GM12878 (cell line): ENCODE data around the gene ANO2. TPM values are rescaled to one million over a fixed set of nuclear protein-coding genes. Genes with fewer than 3 reads are reported as not detected.

Source experiments
- ATAC-seq: fragments of 200-7000 bp; cut with Tn5 transposase; 3 replicates; pipeline ENCODE4 v1.9.1; 2020; ENCODE audit warnings: mild to moderate bottlenecking, moderate library complexity
- BruUV-seq: library from RNA; stranded (reverse); fragments of 400-500 nt; replicated peaks from 2 replicates; lab custom pipeline; 2021; lab: Mats Ljungman, UMichigan
- CTCF ChIA-PET: fragments of 300-600 bp; sonication (Branson Sonifier 250); formaldehyde crosslinking; extraction: SDS; loops from one replicate; lab custom pipeline; 2021; ENCODE audit warnings: inconsistent platforms; lab: Yijun Ruan, JAX
- POLR2A ChIA-PET: fragments of 350-600 bp; formaldehyde crosslinking; extraction: SDS; loops from one replicate; lab custom pipeline; 2021; ENCODE audit warnings: inconsistent platforms; lab: Charles Lee
- RAD21 ChIA-PET: fragments of 300-600 bp; sonication (Branson Sonifier 250); formaldehyde crosslinking; loops from one replicate; lab custom pipeline; 2023; ENCODE audit warnings: antibody characterized with exemption; ENCODE audit not compliant: unreplicated experiment; lab: Charles Lee
- SMC1A ChIA-PET: fragments of 300-600 bp; sonication (Branson Sonifier 250); formaldehyde crosslinking; loops from one replicate; lab custom pipeline; 2023; ENCODE audit not compliant: unreplicated experiment, uncharacterized antibody; lab: Charles Lee
- DNase-seq: peaks from one replicate; pipeline ENCODE4 v3.0.0-alpha.2; 2011; ENCODE audit warnings: low read depth, low spot score
- FAIRE-seq: peaks from 3 replicates; lab custom pipeline; 2011; peaks lifted over from hg19 to GRCh38; lab: Jason Lieb, UNC
- H2AFZ ChIP-seq: 2 replicates; pipeline ENCODE4 v1.6.0; 2011; ENCODE audit warnings: low read depth, low read length, control low read depth; ENCODE audit not compliant: control insufficient read depth
- H3K27ac ChIP-seq: 2 replicates; pipeline ENCODE4 v1.5.1; 2011; ENCODE audit warnings: control low read depth; ENCODE audit not compliant: control insufficient read depth, insufficient read depth
- H3K27me3 ChIP-seq, 2 experiments: replicated peaks in 1 of 2; 2 replicates each; pipeline versions ENCODE4 v1.6.0 to v1.6.1; 2011; ENCODE audit warnings: low read length in 1 of 2; ENCODE audit not compliant: control insufficient read depth in 2 of 2, insufficient read depth in 2 of 2
- H3K36me3 ChIP-seq, 2 experiments: 2 replicates each; pipeline ENCODE4 v1.5.1; 2011; ENCODE audit warnings: low read length in 1 of 2; ENCODE audit not compliant: control insufficient read depth in 2 of 2, insufficient read depth in 2 of 2
- H3K4me1 ChIP-seq: 2 replicates; pipeline ENCODE4 v1.6.1; 2011; ENCODE audit warnings: mild to moderate bottlenecking, low read length, moderate library complexity, mixed read lengths; ENCODE audit not compliant: control insufficient read depth, insufficient read depth
- H3K4me2 ChIP-seq: 2 replicates; pipeline ENCODE4 v1.6.0; 2011; ENCODE audit warnings: control low read depth; ENCODE audit not compliant: control insufficient read depth, insufficient read depth
- H3K4me3 ChIP-seq: fragments of 200-600 bp; sonication (generic); 2 replicates; pipeline ENCODE4 v1.5.1; 2016
- H3K79me2 ChIP-seq: 2 replicates; pipeline ENCODE4 v1.6.0; 2011; ENCODE audit warnings: low read length; ENCODE audit not compliant: control insufficient read depth, insufficient read depth
- H3K9ac ChIP-seq: 2 replicates; pipeline ENCODE4 v1.8.0; 2011; ENCODE audit warnings: low read length, control low read depth, mixed read lengths; ENCODE audit not compliant: control insufficient read depth, insufficient read depth
- H3K9me3 ChIP-seq: replicated peaks from 3 replicates; pipeline ENCODE4 v1.5.1; 2011; ENCODE audit warnings: mild to moderate bottlenecking, low read length; ENCODE audit not compliant: control insufficient read depth, insufficient read depth
- H4K20me1 ChIP-seq: 2 replicates; pipeline ENCODE4 v1.6.0; 2011; ENCODE audit not compliant: control insufficient read depth, insufficient read depth
- CHD4 ChIP-seq: fragments of 200-600 bp; sonication (generic); IDR thresholded peaks from 2 replicates; pipeline ENCODE4 v1.6.1; 2016; ENCODE audit warnings: mild to moderate bottlenecking
- CREM ChIP-seq: IDR thresholded peaks from 2 replicates; pipeline ENCODE4 v1.6.1; 2014; ENCODE audit warnings: antibody characterized with exemption, low read depth
- MYB ChIP-seq: fragments of 150-350 bp; IDR thresholded peaks from 2 replicates; pipeline ENCODE4 v1.6.1; 2014; ENCODE audit warnings: mild to moderate bottlenecking, low read depth, low read length, borderline replicate concordance
- MYC ChIP-seq: IDR thresholded peaks from 2 replicates; pipeline ENCODE4 v1.6.1; 2011; ENCODE audit warnings: mild to moderate bottlenecking, low read length, moderate library complexity, inconsistent platforms; ENCODE audit not compliant: insufficient read depth, insufficient replicate concordance, insufficient read length, severe bottlenecking
- NR2C1 ChIP-seq: fragments of 450-650 bp; IDR thresholded peaks from 2 replicates; pipeline ENCODE4 v1.6.1; 2017; ENCODE audit warnings: antibody characterized with exemption, mild to moderate bottlenecking, moderate library complexity
- NR2C2 ChIP-seq: IDR thresholded peaks from 2 replicates; pipeline ENCODE4 v1.6.1; 2011; ENCODE audit warnings: borderline replicate concordance, low read depth; ENCODE audit not compliant: control insufficient read depth, insufficient read length
- RCOR1 ChIP-seq: conservative IDR thresholded peaks from 2 replicates; pipeline ENCODE4 v1.6.1; 2012; ENCODE audit warnings: low read depth, low read length, improper control_type of control experiment
- SRF ChIP-seq, 2 experiments: IDR thresholded peaks; 2 replicates each; pipeline ENCODE4 v1.6.1; 2011; ENCODE audit warnings: low read depth in 2 of 2, low read length in 2 of 2, mild to moderate bottlenecking in 1 of 2, moderate library complexity in 1 of 2
- ZNF217 ChIP-seq: fragments of 450-650 bp; IDR thresholded peaks from 2 replicates; pipeline ENCODE4 v1.6.1; 2017; ENCODE audit warnings: antibody characterized with exemption, mild to moderate bottlenecking
- WGBS: methylation state at CpG from one replicate; pipeline ENCODE4 v1.1.6; 2016; ENCODE audit warnings: low lambda C conversion rate; ENCODE audit not compliant: insufficient replicate concordance, insufficient coverage; ENCODE audit errors: missing lambda C conversion rate; 5-methylcytosine and 5-hydroxymethylcytosine counted together
- in situ Hi-C: fragments of 300-500 bp; cut with MboI; formaldehyde crosslinking; loops from 9 replicates; pipeline ENCODE4 v1.14.3; 2018; ENCODE audit warnings: mixed read lengths
- intact Hi-C: fragments of 100-400 bp; cut with micrococcal nuclease; formaldehyde crosslinking; loops from one replicate; pipeline ENCODE4 v1.14.2; 2022; ENCODE audit not compliant: unreplicated experiment
- polyA plus RNA-seq, 11 experiments: library from polyadenylated mRNA; depleted of rRNA in 4 of 11; unstranded in 6 of 11; stranded (reverse) in 5 of 11; fragments of >200 nt; fragmentation: Nextera tagmentation in 4 of 11; fragmentation: Illumina TruSeq in 1 of 11; extraction: Ambion mirVana in 4 of 11; extraction: Trizol in 1 of 11; gene quantifications; 1 replicate in 1 of 11; 2 replicates in 10 of 11; pipeline versions ENCODE4 v1.2.1 to v1.2.3, GENCODE V29; 2011 to 2016; ENCODE audit warnings: inconsistent platforms in 2 of 11, missing spikeins in 2 of 11, low read depth in 1 of 11
- total RNA-seq, 4 experiments: library from RNA; depleted of rRNA in 3 of 4; stranded (reverse); fragments of >200 nt in 3 of 4; fragmentation: Illumina TruSeq in 1 of 4; extraction: Trizol in 1 of 4; gene quantifications; 2 replicates each; pipeline versions ENCODE4 v1.2.1 to v1.2.3, GENCODE V29; 2013 to 2021
- TF ChIP-seq, protein P1 (sequence below): IDR thresholded peaks from 2 replicates; pipeline ENCODE4 v1.6.1; 2012; ENCODE audit warnings: low read length, inconsistent platforms
- TF ChIP-seq, protein P2 (sequence below): fragments of 450-650 bp; IDR thresholded peaks from 2 replicates; pipeline ENCODE4 v1.6.1; 2017; ENCODE audit warnings: mild to moderate bottlenecking
- TF ChIP-seq, protein P3 (sequence below): IDR thresholded peaks from 2 replicates; pipeline ENCODE4 v1.6.1; 2012; ENCODE audit warnings: improper control_type of control experiment, low read depth, low read length; ENCODE audit not compliant: insufficient replicate concordance
- TF ChIP-seq, protein P4 (sequence below): fragments of 450-650 bp; formaldehyde crosslinking; IDR thresholded peaks from 2 replicates; pipeline ENCODE4 v1.4.0; 2022; ENCODE audit warnings: mild to moderate bottlenecking, moderate library complexity

Gene ANO2
- total and polyA plus RNA-seq, 10 of the 15 experiments (the other 5 are each of a cell fraction or from before 2014, with no cell fraction given), result not detected

DNA sequence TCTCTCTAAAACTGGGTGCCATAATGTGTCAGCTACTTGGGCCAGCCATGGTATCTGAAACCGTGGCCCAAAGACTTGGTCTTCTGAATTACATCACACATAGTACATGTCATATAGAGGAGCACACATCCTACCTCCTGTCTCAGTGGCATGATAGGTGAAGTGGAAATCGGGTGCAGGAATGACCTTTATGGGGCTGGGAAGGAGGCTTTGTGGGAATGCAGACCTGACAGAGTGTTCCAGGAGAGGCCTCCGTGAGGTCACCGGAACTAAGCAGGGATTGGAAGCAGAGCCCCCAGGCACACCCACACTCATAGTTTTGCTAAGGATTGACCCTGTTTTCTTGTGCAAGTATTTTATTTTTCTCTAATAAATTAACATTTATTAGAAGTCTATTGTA lies 430.5 kb downstream of the ANO2 start:
- H3K4me2 ChIP-seq, result no peak overlapping the region
- BruUV-seq, result no TSS peak
- CTCF ChIA-PET, result no interaction called here
- no peak for ATAC-seq
- no peak for FAIRE-seq
- H2AFZ ChIP-seq, result no peak overlapping the region
- H3K4me1 ChIP-seq, result no peaks in the 10 kb centered on the region
- H4K20me1 ChIP-seq, result no peaks in the 10 kb centered on the region
- H3K9ac ChIP-seq, result no peak overlapping the region
- H3K79me2 ChIP-seq, result no peaks in the 10 kb centered on the region
- H3K4me3 ChIP-seq, result no peak overlapping the region
- WGBS, result 24% methylated on average over 4 of the region's 4 CpGs
- SMC1A ChIA-PET, result no interaction called here
- DNase-seq, result no peak
- H3K27ac ChIP-seq, result no peak overlapping the region
- no peaks in the 10 kb centered on the region for H3K36me3 ChIP-seq
- in situ Hi-C loops, result no loop called here
- intact Hi-C loops, result loop anchor here (10.0 kb wide), 1 partner anchor 310 kb away; no protein-coding TSS in a partner anchor
- no peaks in the 10 kb centered on the region; a peak in 2 of 4 replicates for H3K27me3 ChIP-seq
- RAD21 ChIA-PET, result no interaction called here
- POLR2A ChIA-PET, result no interaction called here
- no peaks in the 10 kb centered on the region for H3K9me3 ChIP-seq
- no peak for TF ChIP-seq CHD4
- TF ChIP-seq NR2C1, result no peak
- no peak for TF ChIP-seq ZNF217
- TF ChIP-seq NR2C2, result no peak
- no peak for TF ChIP-seq SRF (IDR thresholded peaks at IDR 0.05; ENCODE audit: low read depth in 2 of 2, low read length in 2 of 2)
- TF ChIP-seq MYB, result no peak
- TF ChIP-seq, protein P1, sequence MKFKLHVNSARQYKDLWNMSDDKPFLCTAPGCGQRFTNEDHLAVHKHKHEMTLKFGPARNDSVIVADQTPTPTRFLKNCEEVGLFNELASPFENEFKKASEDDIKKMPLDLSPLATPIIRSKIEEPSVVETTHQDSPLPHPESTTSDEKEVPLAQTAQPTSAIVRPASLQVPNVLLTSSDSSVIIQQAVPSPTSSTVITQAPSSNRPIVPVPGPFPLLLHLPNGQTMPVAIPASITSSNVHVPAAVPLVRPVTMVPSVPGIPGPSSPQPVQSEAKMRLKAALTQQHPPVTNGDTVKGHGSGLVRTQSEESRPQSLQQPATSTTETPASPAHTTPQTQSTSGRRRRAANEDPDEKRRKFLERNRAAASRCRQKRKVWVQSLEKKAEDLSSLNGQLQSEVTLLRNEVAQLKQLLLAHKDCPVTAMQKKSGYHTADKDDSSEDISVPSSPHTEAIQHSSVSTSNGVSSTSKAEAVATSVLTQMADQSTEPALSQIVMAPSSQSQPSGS, result no peak
- TF ChIP-seq MYC, result no peak
- TF ChIP-seq, protein P2, sequence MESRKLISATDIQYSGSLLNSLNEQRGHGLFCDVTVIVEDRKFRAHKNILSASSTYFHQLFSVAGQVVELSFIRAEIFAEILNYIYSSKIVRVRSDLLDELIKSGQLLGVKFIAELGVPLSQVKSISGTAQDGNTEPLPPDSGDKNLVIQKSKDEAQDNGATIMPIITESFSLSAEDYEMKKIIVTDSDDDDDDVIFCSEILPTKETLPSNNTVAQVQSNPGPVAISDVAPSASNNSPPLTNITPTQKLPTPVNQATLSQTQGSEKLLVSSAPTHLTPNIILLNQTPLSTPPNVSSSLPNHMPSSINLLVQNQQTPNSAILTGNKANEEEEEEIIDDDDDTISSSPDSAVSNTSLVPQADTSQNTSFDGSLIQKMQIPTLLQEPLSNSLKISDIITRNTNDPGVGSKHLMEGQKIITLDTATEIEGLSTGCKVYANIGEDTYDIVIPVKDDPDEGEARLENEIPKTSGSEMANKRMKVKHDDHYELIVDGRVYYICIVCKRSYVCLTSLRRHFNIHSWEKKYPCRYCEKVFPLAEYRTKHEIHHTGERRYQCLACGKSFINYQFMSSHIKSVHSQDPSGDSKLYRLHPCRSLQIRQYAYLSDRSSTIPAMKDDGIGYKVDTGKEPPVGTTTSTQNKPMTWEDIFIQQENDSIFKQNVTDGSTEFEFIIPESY, result no peak
- TF ChIP-seq RCOR1, result no peak
- no peak for TF ChIP-seq CREM
- TF ChIP-seq, protein P3, sequence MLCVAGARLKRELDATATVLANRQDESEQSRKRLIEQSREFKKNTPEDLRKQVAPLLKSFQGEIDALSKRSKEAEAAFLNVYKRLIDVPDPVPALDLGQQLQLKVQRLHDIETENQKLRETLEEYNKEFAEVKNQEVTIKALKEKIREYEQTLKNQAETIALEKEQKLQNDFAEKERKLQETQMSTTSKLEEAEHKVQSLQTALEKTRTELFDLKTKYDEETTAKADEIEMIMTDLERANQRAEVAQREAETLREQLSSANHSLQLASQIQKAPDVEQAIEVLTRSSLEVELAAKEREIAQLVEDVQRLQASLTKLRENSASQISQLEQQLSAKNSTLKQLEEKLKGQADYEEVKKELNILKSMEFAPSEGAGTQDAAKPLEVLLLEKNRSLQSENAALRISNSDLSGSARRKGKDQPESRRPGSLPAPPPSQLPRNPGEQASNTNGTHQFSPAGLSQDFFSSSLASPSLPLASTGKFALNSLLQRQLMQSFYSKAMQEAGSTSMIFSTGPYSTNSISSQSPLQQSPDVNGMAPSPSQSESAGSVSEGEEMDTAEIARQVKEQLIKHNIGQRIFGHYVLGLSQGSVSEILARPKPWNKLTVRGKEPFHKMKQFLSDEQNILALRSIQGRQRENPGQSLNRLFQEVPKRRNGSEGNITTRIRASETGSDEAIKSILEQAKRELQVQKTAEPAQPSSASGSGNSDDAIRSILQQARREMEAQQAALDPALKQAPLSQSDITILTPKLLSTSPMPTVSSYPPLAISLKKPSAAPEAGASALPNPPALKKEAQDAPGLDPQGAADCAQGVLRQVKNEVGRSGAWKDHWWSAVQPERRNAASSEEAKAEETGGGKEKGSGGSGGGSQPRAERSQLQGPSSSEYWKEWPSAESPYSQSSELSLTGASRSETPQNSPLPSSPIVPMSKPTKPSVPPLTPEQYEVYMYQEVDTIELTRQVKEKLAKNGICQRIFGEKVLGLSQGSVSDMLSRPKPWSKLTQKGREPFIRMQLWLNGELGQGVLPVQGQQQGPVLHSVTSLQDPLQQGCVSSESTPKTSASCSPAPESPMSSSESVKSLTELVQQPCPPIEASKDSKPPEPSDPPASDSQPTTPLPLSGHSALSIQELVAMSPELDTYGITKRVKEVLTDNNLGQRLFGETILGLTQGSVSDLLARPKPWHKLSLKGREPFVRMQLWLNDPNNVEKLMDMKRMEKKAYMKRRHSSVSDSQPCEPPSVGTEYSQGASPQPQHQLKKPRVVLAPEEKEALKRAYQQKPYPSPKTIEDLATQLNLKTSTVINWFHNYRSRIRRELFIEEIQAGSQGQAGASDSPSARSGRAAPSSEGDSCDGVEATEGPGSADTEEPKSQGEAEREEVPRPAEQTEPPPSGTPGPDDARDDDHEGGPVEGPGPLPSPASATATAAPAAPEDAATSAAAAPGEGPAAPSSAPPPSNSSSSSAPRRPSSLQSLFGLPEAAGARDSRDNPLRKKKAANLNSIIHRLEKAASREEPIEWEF, result no peak
- TF ChIP-seq, protein P4, sequence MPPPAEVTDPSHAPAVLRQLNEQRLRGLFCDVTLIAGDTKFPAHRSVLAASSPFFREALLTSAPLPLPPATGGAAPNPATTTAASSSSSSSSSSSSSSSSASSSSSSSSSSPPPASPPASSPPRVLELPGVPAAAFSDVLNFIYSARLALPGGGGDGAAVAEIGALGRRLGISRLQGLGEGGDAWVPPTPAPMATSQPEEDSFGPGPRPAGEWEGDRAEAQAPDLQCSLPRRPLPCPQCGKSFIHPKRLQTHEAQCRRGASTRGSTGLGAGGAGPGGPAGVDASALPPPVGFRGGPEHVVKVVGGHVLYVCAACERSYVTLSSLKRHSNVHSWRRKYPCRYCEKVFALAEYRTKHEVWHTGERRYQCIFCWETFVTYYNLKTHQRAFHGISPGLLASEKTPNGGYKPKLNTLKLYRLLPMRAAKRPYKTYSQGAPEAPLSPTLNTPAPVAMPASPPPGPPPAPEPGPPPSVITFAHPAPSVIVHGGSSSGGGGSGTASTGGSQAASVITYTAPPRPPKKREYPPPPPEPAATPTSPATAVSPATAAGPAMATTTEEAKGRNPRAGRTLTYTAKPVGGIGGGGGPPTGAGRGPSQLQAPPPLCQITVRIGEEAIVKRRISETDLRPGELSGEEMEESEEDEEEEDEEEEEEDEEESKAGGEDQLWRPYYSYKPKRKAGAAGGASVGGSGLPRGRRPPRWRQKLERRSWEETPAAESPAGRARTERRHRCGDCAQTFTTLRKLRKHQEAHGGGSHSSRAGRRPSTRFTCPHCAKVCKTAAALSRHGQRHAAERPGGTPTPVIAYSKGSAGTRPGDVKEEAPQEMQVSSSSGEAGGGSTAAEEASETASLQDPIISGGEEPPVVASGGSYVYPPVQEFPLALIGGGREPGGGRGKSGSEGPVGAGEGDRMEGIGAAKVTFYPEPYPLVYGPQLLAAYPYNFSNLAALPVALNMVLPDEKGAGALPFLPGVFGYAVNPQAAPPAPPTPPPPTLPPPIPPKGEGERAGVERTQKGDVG (CRISPR knock-in tag), result no peak
